Measurements from ENCODE around the gene OTOG. TPM values are rescaled to one million over a fixed set of nuclear protein-coding genes. Genes with fewer than 3 reads are reported as not detected.

Gene OTOG
- total and polyA plus RNA-seq, 2 donors (not counting 3 experiments of a cell fraction or from before 2014, with no cell fraction given), result not detected

- CTCF ChIA-PET, result interaction anchor here (1.2 kb wide), 1 partner anchor 11 kb away, joined by 4 read pairs; no protein-coding TSS in a partner anchor
- POLR2A ChIA-PET, result no interaction called here
- TF ChIP-seq JUN (IDR thresholded peaks at IDR 0.05; ENCODE audit: borderline replicate concordance, insufficient read depth, insufficient read length, low read depth), result no peak
- TF ChIP-seq POLR2A (IDR thresholded peaks at IDR 0.05; ENCODE audit: low read depth, low read length), result no peak
- TF ChIP-seq MYC (IDR thresholded peaks at IDR 0.05; ENCODE audit: low read depth, low read length), result no peak
- TF ChIP-seq EZH2 (IDR thresholded peaks at IDR 0.05; ENCODE audit: borderline replicate concordance, low read depth, low read length, severe bottlenecking), result no peak
- TF ChIP-seq GATA2 (IDR thresholded peaks at IDR 0.05; ENCODE audit: insufficient read depth, insufficient read length, low read depth, low read length), result no peak
- no peak for TF ChIP-seq POLR2AphosphoS5 (IDR thresholded peaks at IDR 0.05; ENCODE audit: insufficient read depth, low read depth, low read length)
- TF ChIP-seq FOS (IDR thresholded peaks at IDR 0.05; ENCODE audit: borderline replicate concordance, insufficient read depth, low read length), result no peak
- no peak for TF ChIP-seq CTCF (IDR thresholded peaks at IDR 0.05; ENCODE audit: extremely low read depth in 1 of 2, insufficient read depth in 1 of 2, low read depth in 1 of 2, low read length in 2 of 2)
- TF ChIP-seq, protein P1, sequence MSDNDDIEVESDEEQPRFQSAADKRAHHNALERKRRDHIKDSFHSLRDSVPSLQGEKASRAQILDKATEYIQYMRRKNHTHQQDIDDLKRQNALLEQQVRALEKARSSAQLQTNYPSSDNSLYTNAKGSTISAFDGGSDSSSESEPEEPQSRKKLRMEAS (IDR thresholded peaks at IDR 0.05; ENCODE audit: insufficient read depth, insufficient read length), result no peak
- Histone ChIP-seq H3K9ac (replicated peaks; ENCODE audit: extremely low read depth, insufficient read depth, low read length) (no peak overlapping the region), H3K79me2 (ENCODE audit: control insufficient read depth, insufficient read depth, low read length) (no peaks in the 10 kb centered on the region), H3K27me3 (ENCODE audit: control insufficient read depth in 2 of 2, insufficient read depth in 2 of 2, low read length in 2 of 2) (peaks cover 0 to 5% of the 10 kb centered on the region in 2 experiments), H3K36me3 (ENCODE audit: control insufficient read depth in 2 of 2, extremely low read depth in 1 of 2, insufficient read depth in 2 of 2, low read length in 2 of 2) (no peaks in the 10 kb centered on the region), H3K4me3 (replicated peaks in 1 of 3; ENCODE audit: insufficient read depth in 1 of 3, low read depth in 1 of 3, low read length in 3 of 3) (no peak overlapping the region), H3K9me1 (replicated peaks; ENCODE audit: control insufficient read depth, extremely low read depth, insufficient read depth, low read length) (no peaks in the 10 kb centered on the region), H2AFZ (ENCODE audit: low read depth, low read length) (no peak overlapping the region), H3K27ac (ENCODE audit: insufficient read depth, low read depth, low read length) (no peak overlapping the region), H3K4me2 (ENCODE audit: insufficient read depth, low read length) (no peak overlapping the region), H4K20me1 (replicated peaks; ENCODE audit: control insufficient read depth, extremely low read depth, insufficient read depth, low read length) (no peaks in the 10 kb centered on the region), H3K4me1 (ENCODE audit: control insufficient read depth, extremely low read depth, insufficient read depth, low read length) (peaks cover 15% of the 10 kb centered on the region), H3K9me3 (replicated peaks; ENCODE audit: control insufficient read depth, insufficient read depth, low read length) (no peaks in the 10 kb centered on the region)
- dilution Hi-C loops (cut with MboI; ENCODE audit: extremely low pct_ligation_motif_present, low sequenced_read_pairs) (no loop called here), intact Hi-C loops (cut with micrococcal nuclease) (no loop called here)
- DNase-seq (ENCODE audit: low read depth, low spot score) (no peak), FAIRE-seq (no peak)
- BruUV-seq (replicated peaks), result no TSS peak
Measured at GRCh38 chr11:17651681-17652080, 104.6 kb downstream of the OTOG start.

Data from endothelial cell of umbilical vein (primary cell).